Stimulated activated CD8-positive, alpha-beta memory T cell treated with anti-CD3 and anti-CD28 coated beads, Interleukin-12 subunit alpha, Interleukin-12 subunit beta, amount 100 ng/mL, for 24 hours (primary cell): ENCODE data around the gene TXLNA.
"Not testable (repeated sequence)": the region's sequence is repeated elsewhere in the genome, so short reads cannot be mapped to it uniquely, and the experiment has no call there.

ENCODE experiments used
- DNase-seq: peaks from one replicate; pipeline ENCODE4 v3.0.0-alpha.2; 2020; ENCODE audit errors: extremely low read depth

The TXLNA gene

DNA sequence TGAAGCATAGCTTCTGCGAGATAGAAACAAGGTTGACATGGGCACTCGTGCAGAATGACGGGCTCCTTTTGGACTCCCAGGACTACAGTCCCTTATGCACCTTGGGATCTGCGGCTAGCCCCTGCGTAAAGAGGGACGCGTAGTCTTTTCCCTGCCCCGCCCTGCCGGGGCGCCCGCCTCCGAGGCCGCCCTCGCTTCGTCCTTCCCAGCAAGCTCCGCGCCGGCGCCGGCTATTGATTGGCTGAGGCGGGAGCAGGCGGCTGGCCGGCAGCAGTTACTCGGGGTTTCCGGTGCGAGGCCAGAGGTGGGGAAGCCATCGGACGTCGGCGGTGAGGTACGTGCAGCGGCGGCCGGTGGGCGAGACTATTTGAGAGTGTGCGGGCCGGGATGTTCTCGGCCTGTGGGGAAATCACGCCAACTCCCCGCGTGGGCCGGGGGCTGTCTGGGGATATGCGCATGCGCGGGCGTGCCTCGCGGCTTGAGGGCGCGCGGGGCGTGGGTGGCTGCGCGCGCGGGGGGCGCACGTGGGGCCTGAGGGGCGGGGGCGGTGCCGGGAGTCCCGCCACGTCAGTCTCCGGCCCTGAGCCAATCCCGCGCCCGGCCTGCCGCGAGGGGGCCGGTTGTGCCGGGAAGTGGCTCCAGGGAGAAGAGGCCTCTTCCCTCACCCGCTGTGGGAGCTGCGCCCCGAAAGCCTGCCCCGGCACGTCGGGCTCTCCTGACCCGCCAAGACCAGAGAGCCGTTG is at the start of gene TXLNA:
Gene TXLNA (plus strand): TSS at position 233 of the 743 bp plus-strand sequence. CDS start 671 bp downstream, outside the sequence.
- DNase-seq = peak; percentile 77

GRCh38 chr1:32133950-32134280 is 45.6 kb upstream of the TXLNA start:
- DNase-seq = not testable (repeated sequence)

GRCh38 chr1:32137111-32137510 is 42.4 kb upstream of the TXLNA start:
- DNase-seq = no peak

GRCh38 chr1:32138965-32139364 is 40.5 kb upstream of the TXLNA start:
- no peak for DNase-seq

- DNase-seq = no peak
These were observed 36.8 kb upstream of the TXLNA start for GRCh38 chr1:32142446-32143301.

DNA sequence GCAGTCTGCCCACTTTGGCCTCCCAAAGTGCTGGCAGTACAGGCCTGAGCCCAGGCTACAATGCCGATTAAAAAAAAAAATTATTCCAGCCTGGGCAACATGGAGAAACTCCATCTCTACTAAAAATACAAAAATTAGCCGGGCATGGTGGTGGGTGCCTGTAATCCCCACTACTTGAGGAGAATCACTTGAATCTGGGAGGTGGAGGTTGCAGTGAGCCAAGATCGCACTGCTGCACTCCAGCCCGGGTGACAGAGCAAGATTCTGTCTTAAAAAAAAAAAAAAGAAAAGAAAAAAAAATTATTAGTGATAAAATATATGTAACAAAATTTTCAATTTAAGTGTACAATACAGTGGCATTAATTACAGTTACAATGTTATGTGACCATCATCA is 36.2 kb upstream of the TXLNA start:
- DNase-seq = not testable (repeated sequence)

- no peak for DNase-seq
These were observed 35.4 kb upstream of the TXLNA start for GRCh38 chr1:32144033-32144432.

- DNase-seq = not testable (repeated sequence)
These were observed 31.7 kb upstream of the TXLNA start for GRCh38 chr1:32147799-32148198.

DNA sequence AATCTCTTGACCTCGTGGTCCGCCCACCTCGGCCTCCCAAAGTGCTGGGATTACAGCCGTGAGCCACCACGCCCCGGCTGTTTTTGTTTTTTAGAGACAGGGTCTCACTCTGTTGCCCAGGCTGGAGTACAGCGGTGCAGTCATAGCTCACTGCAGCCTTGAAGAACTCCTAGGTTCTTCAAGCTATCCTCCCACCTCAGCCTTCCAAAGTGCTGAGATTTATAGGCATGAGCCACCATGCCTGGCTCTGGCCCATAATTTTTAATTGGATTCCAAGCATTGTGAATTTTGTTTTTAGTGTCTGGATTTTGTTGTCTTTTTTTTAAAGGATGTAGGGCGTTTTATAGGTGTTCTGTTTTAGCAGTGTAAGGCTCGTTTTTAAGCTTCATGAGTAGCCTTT is 28.6 kb upstream of the TXLNA start:
- DNase-seq = no peak

DNA sequence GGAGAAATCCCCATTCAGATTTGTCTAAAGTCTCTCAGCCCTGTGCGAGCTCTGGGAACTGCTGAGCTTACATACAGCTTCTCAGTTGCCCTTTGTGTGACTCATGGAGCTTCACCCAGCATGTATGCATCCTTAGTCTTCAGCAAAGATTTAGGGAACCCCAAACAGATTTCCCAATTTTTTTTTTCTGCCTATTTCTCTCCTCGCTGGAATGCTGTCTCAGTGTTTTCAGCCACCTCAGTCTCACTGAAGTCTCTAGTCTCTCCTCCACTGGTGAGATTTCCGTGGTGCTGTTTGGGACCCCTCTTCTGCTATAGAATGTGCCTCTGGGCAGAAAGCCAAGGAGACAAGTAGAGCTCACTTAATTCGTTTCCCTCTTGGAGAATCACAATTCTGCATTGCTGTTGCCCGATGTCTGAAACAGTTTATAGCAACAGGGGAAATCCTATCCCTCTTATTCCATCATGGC is 28.1 kb upstream of the TXLNA start:
- DNase-seq = no peak

DNA sequence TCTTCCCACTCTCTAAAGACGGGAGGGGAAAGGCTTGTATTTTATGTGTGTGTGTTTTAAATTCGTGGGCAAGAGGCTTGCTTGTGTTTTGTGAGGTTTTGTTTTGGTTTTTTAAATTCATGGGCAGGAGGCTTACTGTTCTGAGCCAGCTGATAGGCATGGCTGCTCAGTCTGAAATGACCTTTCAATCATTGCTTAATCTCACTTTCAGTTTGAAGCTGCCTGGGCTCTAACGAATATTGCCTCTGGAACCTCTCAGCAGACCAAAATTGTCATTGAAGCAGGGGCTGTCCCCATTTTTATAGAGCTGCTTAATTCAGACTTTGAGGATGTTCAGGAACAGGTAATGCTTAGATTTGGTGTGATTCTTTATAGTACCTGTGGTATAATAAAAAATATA is 20.3 kb upstream of the TXLNA start:
- DNase-seq = no peak

GRCh38 chr1:32163405-32163804 is 16.1 kb upstream of the TXLNA start:
- DNase-seq = no peak

DNA sequence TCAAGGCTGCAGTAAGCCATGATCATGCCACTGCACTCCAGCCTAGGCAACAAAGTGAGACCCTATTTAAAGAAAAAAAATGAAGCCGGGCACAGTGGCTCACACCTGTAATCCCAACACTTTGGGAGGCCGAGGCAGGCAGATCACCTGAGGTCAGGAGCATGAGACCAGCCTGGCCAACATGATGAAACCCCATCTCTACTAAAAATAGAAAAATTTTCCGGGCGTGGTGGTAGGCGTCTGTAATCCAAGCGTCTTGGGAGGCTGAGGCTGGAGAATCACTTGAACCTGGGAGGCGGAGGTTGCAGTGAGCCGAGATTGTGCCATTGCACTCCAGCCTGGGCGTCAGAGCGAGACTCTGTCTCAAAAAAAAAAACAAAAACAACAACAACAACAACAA is 13.8 kb upstream of the TXLNA start:
- DNase-seq = not testable (repeated sequence)

- no peak for DNase-seq
These were observed 8.5 kb upstream of the TXLNA start for GRCh38 chr1:32170991-32171390.

DNA sequence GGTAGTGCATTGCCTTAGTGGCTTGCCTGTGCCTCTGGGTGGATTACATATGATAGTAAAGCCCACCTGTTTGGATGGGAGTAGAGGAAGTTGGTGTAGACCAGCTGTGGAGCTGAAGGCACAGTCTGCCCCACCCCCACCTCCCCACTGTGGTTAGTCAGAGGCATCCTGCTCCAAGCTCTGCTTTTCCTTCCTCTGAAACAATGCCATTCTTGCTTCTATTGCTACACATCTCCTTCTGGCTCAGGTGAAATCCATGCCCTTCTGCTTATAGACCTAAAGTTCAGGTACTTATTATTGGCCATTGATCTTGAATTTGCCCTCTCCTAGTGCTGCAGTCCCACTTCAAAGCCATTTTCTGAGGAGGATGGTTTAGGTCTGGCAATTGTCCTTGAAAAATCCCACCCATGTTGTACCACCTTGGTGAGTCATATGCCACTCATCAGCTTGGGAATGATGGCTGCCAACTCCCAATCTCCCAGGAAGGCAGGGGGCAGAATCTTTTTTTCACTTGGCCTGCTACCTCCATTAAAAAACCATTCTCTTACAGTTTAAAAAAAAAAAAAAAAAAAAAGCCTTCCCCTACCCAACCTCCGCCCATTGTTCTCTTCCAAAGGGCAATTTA is 6.7 kb upstream of the TXLNA start:
- DNase-seq = no peak

- DNase-seq = no peak
These were observed 889 bp upstream of the TXLNA start for GRCh38 chr1:32178380-32179192.

GRCh38 chr1:32179193-32179442 is 357 bp upstream of the TXLNA start:
- DNase-seq = no peak

DNA sequence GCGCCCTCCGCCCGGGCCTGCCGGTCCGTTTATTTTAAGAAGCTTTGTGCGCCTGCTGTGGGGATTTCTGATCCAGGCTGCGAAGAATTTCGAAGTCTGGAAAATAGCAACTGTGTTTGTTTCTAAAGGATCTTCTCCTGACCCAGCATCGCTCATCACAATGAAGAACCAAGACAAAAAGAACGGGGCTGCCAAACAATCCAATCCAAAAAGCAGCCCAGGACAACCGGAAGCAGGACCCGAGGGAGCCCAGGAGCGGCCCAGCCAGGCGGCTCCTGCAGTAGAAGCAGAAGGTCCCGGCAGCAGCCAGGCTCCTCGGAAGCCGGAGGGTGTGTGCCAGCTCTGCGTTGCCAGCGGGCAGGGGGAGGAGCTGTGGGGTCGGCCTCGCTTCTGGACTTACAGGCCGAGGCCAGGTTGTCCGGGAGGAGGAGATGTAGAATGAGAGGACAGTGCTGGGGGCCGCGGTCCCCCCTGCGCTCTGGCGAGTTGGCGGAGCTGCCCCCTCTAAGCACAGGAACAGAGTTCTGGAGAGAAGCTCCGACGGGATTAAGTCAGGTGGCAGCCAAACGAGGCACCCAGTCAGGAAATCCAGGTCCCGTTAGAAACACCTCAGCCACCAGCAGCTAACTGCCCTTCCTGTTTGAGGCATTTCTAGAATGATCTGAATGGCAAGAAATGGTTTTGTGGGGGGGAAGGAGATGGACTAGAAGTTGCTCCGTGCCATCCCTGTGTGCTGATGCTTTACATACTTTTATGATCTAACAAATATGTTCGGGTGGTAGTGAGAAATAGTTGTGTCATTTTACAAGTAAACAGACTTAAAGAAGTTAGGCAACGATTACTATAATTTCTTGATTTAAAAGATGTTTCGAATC is 948 bp downstream of the TXLNA start:
- DNase-seq = no peak

GRCh38 chr1:32181065-32181464 is 1.6 kb downstream of the TXLNA start:
- no peak for DNase-seq

GRCh38 chr1:32181563-32181962 is 2.1 kb downstream of the TXLNA start:
- DNase-seq = no peak

- DNase-seq = no peak
These were observed 2.6 kb downstream of the TXLNA start for GRCh38 chr1:32182060-32182459.
